Ecto neural progenitor cell (in vitro differentiated cells): ENCODE data around the gene RXRG.
A peak's percentile ranks its signal among the peaks of the same experiment; 100 is the strongest.

ENCODE experiments used
- DNase-seq: peaks from one replicate; pipeline ENCODE4 v3.0.0-alpha.2; 2018; ENCODE audit warnings: low spot score

RXRG gene

DNA sequence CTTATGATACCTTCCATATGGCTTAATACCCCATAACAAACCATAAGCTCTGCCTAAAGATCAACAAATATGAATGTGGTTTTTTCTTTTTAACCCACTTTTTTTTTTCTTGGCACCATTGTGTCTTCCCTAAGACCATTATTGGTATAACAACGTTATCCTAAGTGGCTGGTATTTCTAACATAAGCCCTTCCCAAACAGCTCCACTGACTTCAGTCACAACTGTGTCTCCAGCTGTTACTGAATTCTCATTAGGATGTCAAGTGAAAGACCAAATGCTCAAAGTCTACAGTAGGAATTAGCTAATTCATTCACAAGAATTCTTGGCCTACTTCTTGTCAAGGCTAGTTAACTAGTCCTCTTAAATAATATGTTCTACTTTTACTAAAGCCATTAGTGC, 4.2 kb upstream of the RXRG start:
- DNase-seq = no peak

- DNase-seq = no peak
Measured at GRCh38 chr1:165445388-165445787, 462 bp upstream of the RXRG start.

DNA sequence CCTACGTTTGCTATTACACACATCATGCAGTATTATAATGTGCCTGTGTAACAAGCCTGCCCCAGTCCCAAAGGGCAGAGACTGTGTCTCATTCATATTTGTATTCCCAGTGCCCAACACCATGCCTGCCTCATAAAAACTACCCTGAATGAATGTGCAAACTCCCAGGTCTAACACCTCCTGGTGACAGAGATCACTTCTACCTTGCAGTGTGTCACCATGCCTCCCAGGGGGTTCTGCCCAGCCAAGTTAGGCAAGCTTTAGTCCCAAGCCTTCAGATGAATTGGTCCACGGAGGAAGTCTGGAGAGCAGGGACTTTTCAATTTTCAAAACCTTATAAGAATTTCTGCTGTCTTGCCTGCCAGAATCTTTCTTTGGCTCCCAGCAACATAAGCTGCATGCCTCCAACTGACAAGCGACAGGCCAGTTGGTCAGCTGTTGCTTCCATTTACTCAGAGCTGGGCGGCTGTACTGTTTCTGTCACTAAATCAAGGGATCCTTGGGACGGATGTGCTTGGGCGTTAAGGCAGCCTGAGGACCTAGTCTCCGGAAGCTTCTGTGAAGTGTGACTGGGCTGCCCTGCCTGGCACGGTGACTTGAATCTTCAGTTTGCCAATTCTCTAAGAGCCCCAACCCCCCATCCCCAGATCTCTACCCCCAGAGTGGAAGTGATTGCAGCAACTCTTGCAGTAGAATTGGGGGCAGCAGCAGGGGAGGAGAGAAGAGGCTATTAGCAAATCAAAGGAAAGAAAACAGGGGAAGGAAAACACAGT, 1.2 kb downstream of the RXRG start:
- no peak for DNase-seq

DNA sequence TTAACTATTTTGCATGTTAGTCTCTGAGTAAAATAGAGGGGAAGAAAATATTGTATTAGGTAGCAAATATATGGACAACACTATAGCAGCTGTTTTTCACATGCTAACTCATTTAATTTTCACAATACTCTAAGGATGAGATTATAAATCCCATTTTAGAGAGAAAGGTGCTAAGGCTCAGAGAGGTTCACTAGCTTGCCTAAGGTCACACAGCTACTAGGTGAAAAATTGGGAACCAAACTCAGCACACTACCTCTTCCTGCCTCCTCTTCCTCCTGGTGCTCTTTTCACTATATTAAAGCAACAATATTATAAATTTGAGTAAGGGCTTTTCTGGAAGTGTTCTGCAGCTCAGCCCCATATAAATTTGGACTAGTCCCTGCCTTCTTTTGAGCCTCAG, 2.3 kb downstream of the RXRG start:
- no peak for DNase-seq

DNA sequence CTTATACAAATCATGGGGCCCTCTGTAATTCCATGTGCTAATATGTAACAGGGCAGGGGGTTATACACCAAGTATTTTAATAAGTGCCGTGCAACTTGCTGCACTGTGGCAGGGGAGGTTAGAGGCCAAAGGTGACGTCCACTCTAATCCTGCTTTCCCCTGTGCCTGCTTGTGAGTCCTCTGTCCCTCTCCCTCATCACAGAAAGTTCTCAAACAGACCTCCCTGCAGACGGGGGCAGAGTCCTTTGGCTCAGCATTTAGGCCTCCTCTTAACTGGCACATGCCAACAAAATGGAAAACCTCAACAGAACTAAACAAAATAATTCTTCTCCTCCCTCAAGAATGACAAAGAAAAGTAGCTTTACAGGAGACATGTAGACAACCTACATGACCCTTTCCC, 2.9 kb downstream of the RXRG start:
- no peak for DNase-seq

- DNase-seq = no peak
Measured at GRCh38 chr1:165441166-165441880, 3.6 kb downstream of the RXRG start.

DNA sequence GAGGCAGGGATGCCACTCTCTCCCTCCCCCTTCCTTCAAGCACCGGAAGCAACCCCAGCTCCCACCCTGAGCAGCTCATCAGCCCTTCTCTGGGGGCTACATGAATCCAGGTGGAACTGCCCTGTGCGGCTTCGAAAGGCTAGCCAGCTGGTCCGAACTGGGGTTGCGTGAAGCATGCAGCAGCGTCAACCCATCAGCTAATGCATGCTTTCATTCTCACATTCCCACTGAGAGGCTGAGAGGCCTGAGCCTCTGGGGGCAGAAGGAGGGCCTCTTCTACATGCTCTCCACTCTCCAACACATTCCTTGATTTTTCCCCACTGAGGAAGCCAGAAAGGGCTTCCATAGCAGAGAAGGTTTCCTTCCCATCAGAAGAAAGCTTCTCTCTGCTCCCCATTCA, 5.6 kb downstream of the RXRG start:
- DNase-seq = peak; percentile 58

DNA sequence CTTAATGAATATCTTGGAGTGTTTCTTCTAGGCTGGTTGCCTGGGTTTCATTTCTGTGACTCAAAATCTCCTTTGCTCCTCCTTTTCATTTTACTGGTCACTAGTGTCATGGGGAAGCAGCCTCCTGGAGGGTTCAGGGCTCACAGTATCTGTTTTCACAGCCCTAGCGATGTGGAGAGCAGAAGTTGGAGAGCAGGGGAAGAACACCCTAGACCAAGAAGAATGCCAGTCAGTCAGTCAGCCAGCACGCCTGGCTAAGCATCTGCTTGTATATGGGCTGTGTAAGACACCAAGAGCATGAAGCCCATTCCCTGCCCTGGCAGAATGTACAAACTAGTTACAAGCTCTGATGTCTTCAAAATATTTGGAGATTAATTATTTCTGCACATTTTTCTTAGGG, 7.9 kb downstream of the RXRG start:
- no peak for DNase-seq

DNA sequence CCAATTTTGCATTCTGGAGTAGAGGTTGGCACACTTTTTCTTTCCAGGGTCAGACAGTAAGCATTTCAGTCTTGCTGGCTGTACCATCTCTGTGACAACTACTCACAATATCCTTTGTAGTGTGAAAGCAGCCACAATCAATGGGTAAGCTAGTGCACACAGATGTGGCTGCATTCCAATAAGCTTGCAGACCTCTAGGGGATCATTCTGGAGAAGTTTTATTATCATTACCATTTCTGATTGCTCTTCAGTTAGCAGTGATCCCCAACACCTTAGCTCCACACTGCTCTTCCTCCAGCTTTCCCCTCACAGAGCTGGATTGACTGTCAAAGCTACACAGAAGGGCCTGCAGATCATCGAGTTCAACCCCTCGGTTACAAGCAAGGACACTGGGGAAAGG, 9.1 kb downstream of the RXRG start:
- DNase-seq = no peak

- peak; percentile 54 for DNase-seq
Measured at GRCh38 chr1:165434281-165434680, 10.6 kb downstream of the RXRG start.

DNA sequence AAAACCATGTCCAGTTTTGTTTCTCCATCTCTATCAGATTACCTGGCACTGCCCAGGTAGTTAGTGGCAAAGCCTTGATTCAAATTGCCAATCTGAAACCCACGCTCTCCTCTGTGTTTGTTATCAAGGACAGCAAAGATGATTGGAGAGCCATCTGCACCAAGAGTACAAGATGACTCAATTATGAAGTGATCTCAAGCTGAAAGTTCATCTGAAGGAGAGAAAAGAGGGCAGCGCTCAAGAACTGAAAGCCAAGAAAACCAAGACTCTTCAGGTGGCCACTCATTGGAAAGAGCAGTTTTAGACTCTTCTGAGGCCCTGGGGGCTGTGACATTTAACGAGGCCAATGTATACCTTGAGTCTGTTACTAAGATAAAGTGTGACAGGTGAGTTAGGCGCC, 13.8 kb downstream of the RXRG start:
- no peak for DNase-seq

DNA sequence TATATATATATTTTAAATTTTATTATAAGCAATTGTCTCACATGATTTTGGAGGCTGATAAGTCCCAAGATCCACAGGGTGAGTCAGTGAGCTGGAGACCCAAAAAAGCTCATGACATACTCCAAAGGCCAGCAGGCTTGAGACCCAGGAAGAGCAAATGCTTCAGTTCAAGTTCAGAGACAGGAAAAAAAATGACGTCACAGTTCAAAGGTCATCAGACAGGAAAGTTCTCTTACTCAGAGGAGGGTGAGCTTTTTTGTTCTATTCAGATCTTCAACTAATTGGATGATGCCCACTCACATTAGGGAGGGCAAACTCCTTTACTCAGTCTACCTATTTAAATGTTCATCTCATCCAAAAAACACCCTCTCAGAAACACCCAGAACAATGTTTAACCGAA, 18.2 kb downstream of the RXRG start:
- DNase-seq = no peak

GRCh38 chr1:165425621-165426020, 19.3 kb downstream of the RXRG start:
- DNase-seq = no peak

DNA sequence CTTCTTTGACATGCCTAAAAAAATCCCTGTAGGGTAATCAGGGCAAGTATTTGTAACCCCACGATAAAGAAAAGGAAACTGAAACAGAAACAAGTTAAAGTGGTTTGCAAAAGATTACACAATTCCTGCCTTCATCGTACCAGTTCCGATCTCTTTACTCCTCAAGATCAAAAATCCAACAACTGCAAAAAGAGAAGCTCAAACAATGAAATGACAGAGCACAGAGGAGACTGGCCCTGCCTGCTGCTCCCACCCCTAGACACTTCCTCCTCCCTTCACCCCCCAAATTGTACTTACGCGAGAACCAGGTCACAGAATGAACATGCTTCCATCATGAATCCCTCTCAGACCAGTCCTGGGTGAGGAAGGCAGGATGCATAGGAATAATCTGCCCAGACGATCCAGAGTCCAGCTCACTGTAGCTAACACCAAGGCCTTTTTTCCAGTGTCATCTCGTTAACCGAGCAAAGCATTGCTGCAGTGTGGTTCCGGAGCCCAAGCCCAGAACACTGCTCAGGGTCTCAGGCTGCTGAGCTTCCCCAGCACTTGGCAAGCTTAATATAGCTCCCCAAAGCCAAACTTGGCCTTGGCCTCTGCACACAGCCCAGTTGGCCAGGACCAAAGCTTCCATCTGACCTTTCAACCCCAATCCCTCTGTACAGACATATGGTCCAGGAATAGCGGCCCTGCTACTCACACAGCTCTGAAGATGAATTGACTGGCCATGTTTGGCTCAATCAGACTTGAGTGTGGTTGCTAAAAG, 20.3 kb downstream of the RXRG start:
- DNase-seq = no peak

- no peak for DNase-seq
Measured at GRCh38 chr1:165423136-165423535, 21.8 kb downstream of the RXRG start.

GRCh38 chr1:165420655-165421054, 24.3 kb downstream of the RXRG start:
- no peak for DNase-seq

GRCh38 chr1:165419839-165420238, 25.1 kb downstream of the RXRG start:
- DNase-seq = no peak

DNA sequence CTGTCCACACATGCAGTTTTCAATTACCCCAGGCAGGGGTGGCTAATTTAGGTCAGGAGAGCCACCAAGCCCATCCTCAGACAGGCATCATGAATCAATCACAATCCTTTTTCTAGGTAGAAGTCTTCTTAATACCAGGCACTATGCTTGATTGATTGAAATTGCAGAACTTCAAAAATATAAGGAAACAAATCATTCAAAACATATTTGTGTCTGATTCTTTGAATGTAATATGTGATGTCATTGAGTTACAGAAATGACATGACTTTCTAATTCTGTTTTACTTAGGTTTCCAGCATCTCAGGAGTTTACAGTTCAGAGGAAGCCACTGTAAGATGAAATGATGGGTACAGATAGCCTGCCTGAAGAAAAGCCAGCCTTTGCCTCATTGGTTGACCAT, 26.7 kb downstream of the RXRG start:
- no peak for DNase-seq

DNA sequence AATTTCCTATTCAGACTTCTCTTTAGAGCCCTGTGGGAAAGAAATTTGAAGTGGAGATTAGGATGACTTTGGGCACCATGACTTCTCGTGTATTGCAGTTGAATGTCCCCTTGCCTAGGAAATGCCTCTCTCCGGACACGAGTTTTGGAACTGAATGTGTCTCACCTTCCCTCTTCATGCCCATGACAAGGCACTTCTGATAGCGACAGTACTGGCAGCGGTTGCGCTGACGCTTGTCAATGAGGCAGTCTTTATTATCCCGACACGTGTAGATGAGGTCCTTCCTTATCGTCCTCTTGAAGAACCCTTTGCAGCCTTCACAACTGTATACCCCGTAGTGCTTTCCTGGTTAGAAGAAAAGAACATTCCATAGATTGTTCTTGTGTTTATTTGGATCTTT, 28.1 kb downstream of the RXRG start:
- DNase-seq = no peak

- DNase-seq = no peak
Measured at GRCh38 chr1:165415068-165415467, 29.9 kb downstream of the RXRG start.

DNA sequence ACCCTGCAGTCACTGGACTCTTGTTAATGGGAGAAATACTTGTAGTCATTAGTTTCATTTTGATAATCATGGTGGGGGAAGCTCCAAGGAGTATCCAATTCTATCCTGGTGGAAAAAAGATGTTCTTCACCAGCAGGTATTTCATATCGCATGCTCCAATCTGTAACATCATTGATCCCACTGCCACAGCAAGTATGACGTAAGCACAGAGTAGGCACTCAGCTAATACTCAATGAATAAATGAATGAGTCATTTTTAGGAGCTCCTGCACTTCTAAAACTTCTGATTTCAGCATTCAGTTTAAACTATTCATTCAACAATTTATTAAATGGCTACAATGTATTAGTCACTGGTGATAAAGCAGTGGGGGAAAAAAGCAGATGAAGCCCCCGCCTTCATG, 30.3 kb downstream of the RXRG start:
- no peak for DNase-seq

DNA sequence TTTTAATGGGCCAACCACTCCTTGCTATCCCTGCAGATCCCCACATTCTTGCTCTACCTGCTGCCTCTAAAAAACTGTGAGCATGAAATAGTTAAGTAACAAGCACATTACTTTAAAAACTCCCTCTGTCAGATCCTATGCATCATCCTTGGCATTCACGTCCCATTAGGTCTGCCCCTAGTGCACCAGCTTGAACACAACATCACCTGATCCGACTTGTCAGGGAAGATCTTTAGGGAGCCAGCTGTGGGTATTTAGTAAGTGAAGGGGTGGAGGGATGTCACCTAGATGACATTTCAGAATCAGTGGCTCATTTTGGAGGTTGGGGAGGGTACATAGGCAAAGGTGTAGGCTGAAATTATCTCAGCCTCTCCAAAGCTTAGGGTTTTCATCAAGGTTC, 33.5 kb downstream of the RXRG start:
- no peak for DNase-seq
